ENCODE data around the gene NR1I3. TPM values are rescaled to one million over a fixed set of nuclear protein-coding genes. Genes with fewer than 3 reads are reported as not detected.

The NR1I3 gene
- total RNA-seq, 4 donors from 2014 or later, result not detected

DNA sequence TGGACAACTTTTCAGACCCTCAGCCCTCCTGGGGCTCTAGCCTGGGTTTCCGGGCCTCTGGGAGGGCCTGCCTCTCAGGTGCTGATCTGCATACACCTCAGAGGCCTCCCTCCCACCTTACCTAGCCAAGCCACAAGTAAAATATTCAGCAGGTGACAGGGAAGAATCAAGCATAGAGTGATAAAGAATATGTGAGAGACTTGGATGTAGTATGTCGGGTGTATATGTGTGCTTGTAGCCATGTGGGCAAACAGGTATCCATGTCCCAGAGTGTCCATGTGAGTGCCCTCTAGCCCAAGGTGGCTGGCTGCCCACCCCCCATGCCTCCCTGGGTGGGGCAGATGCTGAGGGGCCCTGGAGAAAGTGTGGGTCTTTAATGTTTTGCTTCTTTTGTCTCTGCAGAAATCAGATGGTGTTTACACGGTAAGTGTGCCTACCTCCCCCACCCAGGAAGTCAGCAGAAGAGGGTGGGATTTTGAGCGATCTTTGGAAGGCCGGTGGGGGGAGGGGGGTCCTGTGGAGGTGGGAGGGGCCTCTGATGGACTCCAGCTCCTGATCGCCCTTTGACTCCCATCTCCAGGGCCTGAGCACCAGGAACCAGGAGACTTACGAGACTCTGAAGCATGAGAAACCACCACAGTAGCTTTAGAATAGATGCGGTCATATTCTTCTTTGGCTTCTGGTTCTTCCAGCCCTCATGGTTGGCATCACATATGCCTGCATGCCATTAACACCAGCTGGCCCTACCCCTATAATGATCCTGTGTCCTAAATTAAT lies 19.5 kb downstream of the NR1I3 start:
- Histone ChIP-seq H3K27me3 (no peaks in the 10 kb centered on the region), H3K27ac (peak overlapping the region in 2 of 4 donors; percentile 8 to 66), H3K36me3 (peaks cover 0 to 12% (median 6%) of the 10 kb centered on the region in 4 donors), H3K9me3 (no peaks in the 10 kb centered on the region), H3K4me3 (no peak overlapping the region), H3K4me1 (peaks cover 0 to 3% (median 0%) of the 10 kb centered on the region in 4 donors)
- no peak for DNase-seq
- WGBS, 2 donors (ENCODE audit: low coverage in 1 of 2), result 72% methylated on average over 8 of the region's 8 CpGs; no CpG with 5 or more reads in 1 of the 2 donors
- in situ Hi-C loops (cut with MboI; ENCODE audit: low pct_ligation_motif_present in 1 of 4, low pct_unique_long_range_greater_than_20kb in 1 of 4, low sequenced_read_pairs in 3 of 4), result loop anchor here in 1 of 4 donors (25.0 kb wide), 1 partner anchor 169 kb away; no protein-coding TSS in a partner anchor
- TF ChIP-seq, protein P1, sequence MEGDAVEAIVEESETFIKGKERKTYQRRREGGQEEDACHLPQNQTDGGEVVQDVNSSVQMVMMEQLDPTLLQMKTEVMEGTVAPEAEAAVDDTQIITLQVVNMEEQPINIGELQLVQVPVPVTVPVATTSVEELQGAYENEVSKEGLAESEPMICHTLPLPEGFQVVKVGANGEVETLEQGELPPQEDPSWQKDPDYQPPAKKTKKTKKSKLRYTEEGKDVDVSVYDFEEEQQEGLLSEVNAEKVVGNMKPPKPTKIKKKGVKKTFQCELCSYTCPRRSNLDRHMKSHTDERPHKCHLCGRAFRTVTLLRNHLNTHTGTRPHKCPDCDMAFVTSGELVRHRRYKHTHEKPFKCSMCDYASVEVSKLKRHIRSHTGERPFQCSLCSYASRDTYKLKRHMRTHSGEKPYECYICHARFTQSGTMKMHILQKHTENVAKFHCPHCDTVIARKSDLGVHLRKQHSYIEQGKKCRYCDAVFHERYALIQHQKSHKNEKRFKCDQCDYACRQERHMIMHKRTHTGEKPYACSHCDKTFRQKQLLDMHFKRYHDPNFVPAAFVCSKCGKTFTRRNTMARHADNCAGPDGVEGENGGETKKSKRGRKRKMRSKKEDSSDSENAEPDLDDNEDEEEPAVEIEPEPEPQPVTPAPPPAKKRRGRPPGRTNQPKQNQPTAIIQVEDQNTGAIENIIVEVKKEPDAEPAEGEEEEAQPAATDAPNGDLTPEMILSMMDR (IDR thresholded peaks at IDR 0.05), result no peak
- no peak for TF ChIP-seq POLR2A (IDR thresholded peaks at IDR 0.05)
- TF ChIP-seq POLR2AphosphoS5 (IDR thresholded peaks at IDR 0.05), result no peak
- no peak for TF ChIP-seq EP300 (IDR thresholded peaks at IDR 0.05; ENCODE audit: low read depth)
- intact Hi-C loops (cut with DNase I; ENCODE audit: low total_unique reads), result no loop called here

DNA sequence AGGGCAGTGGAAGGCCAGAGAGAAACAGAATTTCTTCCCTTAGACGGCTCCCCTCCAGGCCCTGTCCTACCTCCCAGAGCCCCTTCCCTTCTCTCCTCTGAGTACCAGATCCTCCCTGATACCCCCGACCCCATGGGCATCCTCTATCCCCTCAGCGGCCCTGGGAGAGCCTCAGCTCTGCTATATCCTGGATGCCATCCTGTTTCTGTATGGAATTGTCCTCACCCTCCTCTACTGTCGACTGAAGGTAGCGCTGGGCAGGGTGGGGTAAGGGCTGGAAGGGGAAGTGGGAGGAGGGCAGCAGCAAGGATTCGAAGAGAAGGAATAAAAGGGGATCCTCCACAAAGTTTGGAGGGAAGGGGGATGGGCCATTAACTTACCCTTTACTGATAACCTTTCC lies 20.2 kb downstream of the NR1I3 start:
- Histone ChIP-seq H3K9me3 (no peaks in the 10 kb centered on the region), H3K36me3 (peaks cover 0 to 19% (median 9%) of the 10 kb centered on the region in 4 donors), H3K27ac (peak overlapping the region; percentile 29 to 74 (median 68)), H3K4me1 (peaks cover 0 to 3% (median 0%) of the 10 kb centered on the region in 4 donors), H3K27me3 (no peaks in the 10 kb centered on the region), H3K4me3 (peak overlapping the region in 1 of 4 donors; percentile 14)
- WGBS, 2 donors (ENCODE audit: low coverage in 1 of 2), result 58 to 80% methylated on average over 4 to 6 of the region's 6 CpGs
- in situ Hi-C loops (cut with MboI; ENCODE audit: low pct_ligation_motif_present in 1 of 4, low pct_unique_long_range_greater_than_20kb in 1 of 4, low sequenced_read_pairs in 3 of 4), result loop anchor here in 1 of 4 donors (25.0 kb wide), 1 partner anchor 169 kb away; no protein-coding TSS in a partner anchor
- DNase-seq, result no peak
- intact Hi-C loops (cut with DNase I; ENCODE audit: low total_unique reads), result no loop called here
- TF ChIP-seq POLR2AphosphoS5 (IDR thresholded peaks at IDR 0.05) (no peak), EP300 (IDR thresholded peaks at IDR 0.05; ENCODE audit: low read depth) (no peak), POLR2A (IDR thresholded peaks at IDR 0.05) (no peak)
- TF ChIP-seq, protein P1 (IDR thresholded peaks at IDR 0.05), result no peak

DNA sequence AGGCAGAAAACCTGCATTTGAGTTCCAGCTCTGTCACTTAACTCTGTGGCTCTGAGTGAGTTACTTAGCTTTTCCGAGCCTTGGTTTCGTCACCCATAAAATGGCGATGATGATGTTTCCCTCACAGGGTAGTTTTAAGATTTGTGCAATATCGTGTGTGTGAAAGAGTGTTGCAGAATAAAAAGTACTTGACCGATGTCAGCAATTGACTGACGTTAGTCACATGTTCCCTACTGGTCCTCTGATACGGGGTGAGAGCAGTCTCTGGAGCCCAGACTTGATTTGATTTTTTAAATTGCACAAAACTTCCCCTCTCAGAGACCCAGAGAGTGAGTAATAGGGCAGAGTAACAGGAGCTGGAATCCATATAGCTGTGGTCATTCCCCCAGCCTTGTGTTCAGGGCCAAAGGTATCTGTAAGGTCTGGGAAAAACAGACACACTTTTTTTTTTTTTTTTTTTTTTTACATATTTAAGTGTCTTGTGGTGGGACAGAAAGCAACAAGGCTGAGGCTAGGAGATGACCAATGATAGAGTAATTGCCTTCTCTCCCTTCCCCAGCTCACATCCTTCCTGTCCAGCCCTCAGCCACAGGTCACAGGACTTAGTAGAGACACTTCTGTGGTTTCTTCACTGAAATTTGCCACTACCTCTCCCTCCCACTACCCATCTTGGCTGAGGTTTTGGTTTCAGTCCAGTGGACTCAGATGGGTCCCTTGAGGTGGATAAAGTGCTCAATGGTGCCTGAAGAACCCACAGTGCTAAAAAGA lies 20.9 kb downstream of the NR1I3 start:
- Histone ChIP-seq H3K27me3 (no peaks in the 10 kb centered on the region), H3K4me3 (peak overlapping the region in 1 of 4 donors; percentile 36), H3K27ac (peak overlapping the region; percentile 61 to 74 (median 68)), H3K4me1 (peaks cover 0 to 3% (median 0%) of the 10 kb centered on the region in 4 donors), H3K36me3 (peaks cover 0 to 26% (median 13%) of the 10 kb centered on the region in 4 donors), H3K9me3 (no peaks in the 10 kb centered on the region)
- intact Hi-C loops (cut with DNase I; ENCODE audit: low total_unique reads), result no loop called here
- TF ChIP-seq POLR2A (IDR thresholded peaks at IDR 0.05) (no peak), EP300 (IDR thresholded peaks at IDR 0.05; ENCODE audit: low read depth) (no peak), POLR2AphosphoS5 (IDR thresholded peaks at IDR 0.05) (peak in 1 of 3 donors; percentile 17)
- TF ChIP-seq, protein P1 (IDR thresholded peaks at IDR 0.05), result no peak
- 56 to 58% methylated on average over 5 to 7 of the region's 7 CpGs for WGBS, 2 donors (ENCODE audit: low coverage in 1 of 2)
- in situ Hi-C loops (cut with MboI; ENCODE audit: low pct_ligation_motif_present in 1 of 4, low pct_unique_long_range_greater_than_20kb in 1 of 4, low sequenced_read_pairs in 3 of 4), result loop anchor here in 1 of 4 donors (25.0 kb wide), 1 partner anchor 170 kb away; no protein-coding TSS in a partner anchor
- no peak for DNase-seq

DNA sequence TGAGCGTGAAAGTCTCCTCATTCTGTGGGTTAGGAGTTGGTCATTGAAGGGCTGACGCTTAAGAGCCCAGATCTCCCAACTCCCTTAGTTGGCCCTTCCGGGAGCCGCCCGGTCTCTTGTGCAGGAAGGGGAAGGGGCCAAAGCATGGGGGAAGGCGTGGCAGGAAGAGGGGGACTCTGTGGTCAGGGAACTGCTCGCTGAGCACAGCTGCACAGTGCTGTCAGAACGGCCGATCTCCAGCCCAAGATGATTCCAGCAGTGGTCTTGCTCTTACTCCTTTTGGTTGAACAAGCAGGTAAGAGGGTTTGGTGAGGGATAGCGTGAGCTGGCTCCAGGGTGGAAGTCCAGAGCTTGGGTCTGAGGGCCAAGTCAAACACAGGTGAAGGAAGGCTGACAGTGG lies 22.9 kb downstream of the NR1I3 start, which contains the start of gene FCER1G:
Gene FCER1G (plus strand): TSS at position 220 of the 400 bp plus-strand sequence. CDS start 27 bp downstream, at position 247.
- peak; percentile 50 for DNase-seq
- no peaks in the 10 kb centered on the region for H3K27me3 ChIP-seq
- no peaks in the 10 kb centered on the region for H3K9me3 ChIP-seq
- in situ Hi-C loops (cut with MboI; ENCODE audit: low pct_ligation_motif_present in 1 of 4, low pct_unique_long_range_greater_than_20kb in 1 of 4, low sequenced_read_pairs in 3 of 4), result loop anchor here in 1 of 4 donors (25.0 kb wide), 1 partner anchor 172 kb away; no protein-coding TSS in a partner anchor
- H3K4me1 ChIP-seq, result peaks cover 0 to 3% (median 1%) of the 10 kb centered on the region in 4 donors
- 67 to 83% methylated on average over 6 to 10 of the region's 10 CpGs for WGBS, 2 donors (ENCODE audit: low coverage in 1 of 2)
- peak within 1 kb of the TSS in 2 of 4 donors; percentile 4 to 36 for H3K4me3 ChIP-seq
- peaks cover 0 to 46% (median 23%) of the 10 kb centered on the region in 4 donors for H3K36me3 ChIP-seq
- intact Hi-C loops (cut with DNase I; ENCODE audit: low total_unique reads), result no loop called here
- peak; percentile 21 to 79 (median 49) for TF ChIP-seq POLR2AphosphoS5 (IDR thresholded peaks at IDR 0.05)
- TF ChIP-seq POLR2A (IDR thresholded peaks at IDR 0.05), result peak; percentile 50
- TF ChIP-seq EP300 (IDR thresholded peaks at IDR 0.05; ENCODE audit: low read depth), result no peak
- TF ChIP-seq, protein P1 (IDR thresholded peaks at IDR 0.05), result no peak
- H3K27ac ChIP-seq, result peak within 1 kb of the TSS; percentile 41 to 74 (median 48)
